OCI-LY7 (cell line): ENCODE measurements around the gene CST2. TPM values are rescaled to one million over a fixed set of nuclear protein-coding genes. Genes with fewer than 3 reads are reported as not detected.

Experiments used
- BruUV-seq: library from RNA; stranded (reverse); fragments of 400-500 nt; replicated peaks from 2 replicates; lab custom pipeline; 2021; lab: Mats Ljungman, UMichigan
- CTCF ChIA-PET: fragments of 300-600 bp; sonication (Branson Sonifier 250); formaldehyde crosslinking; loops from one replicate; lab custom pipeline; 2022; ENCODE audit warnings: antibody characterized with exemption; ENCODE audit not compliant: unreplicated experiment; lab: Charles Lee
- POLR2A ChIA-PET: fragments of 300-600 bp; sonication (Branson Sonifier 250); formaldehyde crosslinking; loops from one replicate; lab custom pipeline; 2022; ENCODE audit warnings: antibody characterized with exemption; lab: Charles Lee
- DNase-seq: peaks from one replicate; pipeline ENCODE4 v3.0.0-alpha.2; 2015; ENCODE audit warnings: low spot score
- H2AFZ ChIP-seq: fragments of 200-600 bp; sonication (generic), shearing (Covaris generic); 2 replicates; pipeline ENCODE4 v1.6.1; 2014; ENCODE audit warnings: mild to moderate bottlenecking, antibody characterized with exemption, low read length, moderate library complexity
- H3K27ac ChIP-seq: fragments of 200-600 bp; sonication (generic); 2 replicates; pipeline ENCODE4 v1.5.1; 2014; ENCODE audit warnings: mixed run types, low read depth, mild to moderate bottlenecking, moderate library complexity, low read length, inconsistent platforms; ENCODE audit not compliant: poor library complexity, severe bottlenecking
- H3K36me3 ChIP-seq: fragments of 200-600 bp; sonication (generic); 2 replicates; pipeline ENCODE4 v1.6.1; 2014; ENCODE audit warnings: mild to moderate bottlenecking, antibody characterized with exemption, low read length, moderate library complexity, mixed read lengths; ENCODE audit not compliant: insufficient read depth
- H3K4me1 ChIP-seq: fragments of 200-600 bp; sonication (generic); 2 replicates; pipeline ENCODE4 v1.5.1; 2014; ENCODE audit warnings: mild to moderate bottlenecking, low read length; ENCODE audit not compliant: insufficient read depth, poor library complexity, severe bottlenecking
- H3K4me2 ChIP-seq: fragments of 200-600 bp; sonication (generic); 2 replicates; pipeline ENCODE4 v1.6.1; 2014; ENCODE audit warnings: mild to moderate bottlenecking, low read length
- H3K4me3 ChIP-seq: fragments of 200-600 bp; sonication (generic); 2 replicates; pipeline ENCODE4 v1.5.1; 2014; ENCODE audit warnings: mild to moderate bottlenecking, low read depth, low read length; ENCODE audit not compliant: poor library complexity, severe bottlenecking
- H3K79me2 ChIP-seq: fragments of 200-600 bp; sonication (generic); 2 replicates; pipeline ENCODE4 v1.6.1; 2016; ENCODE audit warnings: low read depth, mild to moderate bottlenecking, low read length, moderate library complexity, mixed read lengths; ENCODE audit not compliant: insufficient read depth
- H3K9me2 ChIP-seq: fragments of 200-600 bp; sonication (generic); 2 replicates; pipeline ENCODE4 v1.6.1; 2016; ENCODE audit warnings: mild to moderate bottlenecking, low read length, mixed read lengths; ENCODE audit not compliant: insufficient read depth
- H3K9me3 ChIP-seq: fragments of 200-600 bp; sonication (generic); 2 replicates; pipeline ENCODE4 v1.6.1; 2014; ENCODE audit warnings: mild to moderate bottlenecking, mixed run types, low read length, mixed read lengths
- H4K20me1 ChIP-seq: fragments of 200-600 bp; sonication (generic); 2 replicates; pipeline ENCODE4 v1.6.1; 2014; ENCODE audit warnings: mild to moderate bottlenecking, antibody characterized with exemption, low read length, moderate library complexity, mixed read lengths; ENCODE audit not compliant: insufficient read depth
- CTCF ChIP-seq: fragments of 200-600 bp; sonication (generic); conservative IDR thresholded peaks from 2 replicates; pipeline ENCODE4 v1.5.1; 2014; ENCODE audit warnings: mild to moderate bottlenecking, antibody characterized with exemption, low read length, moderate library complexity, mixed read lengths
- EZH2phosphoT487 ChIP-seq: fragments of 200-600 bp; sonication (generic); IDR thresholded peaks from 2 replicates; pipeline ENCODE4 v1.6.1; 2018; ENCODE audit warnings: low read depth, borderline replicate concordance, mild to moderate bottlenecking, mixed run types, antibody characterized with exemption, low read length, moderate library complexity, mixed read lengths
- intact Hi-C: fragments of 100-400 bp; cut with micrococcal nuclease; formaldehyde crosslinking; loops from one replicate; pipeline ENCODE4 v1.10.0; 2022; ENCODE audit not compliant: unreplicated experiment
- total RNA-seq, 2 experiments: library from RNA; depleted of rRNA in 1 of 2; stranded (reverse); fragments of >200 nt in 1 of 2; shearing (Covaris generic) in 1 of 2; gene quantifications; 2 replicates each; pipeline ENCODE4 v1.2.3, GENCODE V29; 2014 to 2022

Gene CST2
- total RNA-seq, 2 experiments from 2014 or later = not detected

GRCh38 chr20:23776067-23776771 lies 50.3 kb downstream of the CST2 start:
- ChIA-PET CTCF (no interaction called here), POLR2A (no interaction called here)
- Histone ChIP-seq H3K27ac (no peak overlapping the region), H3K36me3 (no peaks in the 10 kb centered on the region), H3K79me2 (no peaks in the 10 kb centered on the region), H3K4me3 (no peak overlapping the region), H3K4me2 (no peak overlapping the region), H3K9me3 (no peaks in the 10 kb centered on the region), H3K9me2 (no peaks in the 10 kb centered on the region), H4K20me1 (no peaks in the 10 kb centered on the region), H3K4me1 (no peaks in the 10 kb centered on the region), H2AFZ (no peak overlapping the region)
- intact Hi-C loops = no loop called here
- TF ChIP-seq CTCF (no peak), EZH2phosphoT487 (no peak)
- DNase-seq = no peak
- BruUV-seq = no TSS peak

GRCh38 chr20:23774081-23774480 lies 52.4 kb downstream of the CST2 start:
- POLR2A ChIA-PET = no interaction called here
- intact Hi-C loops = no loop called here
- no peak for TF ChIP-seq CTCF
- TF ChIP-seq EZH2phosphoT487 = no peak
- no peaks in the 10 kb centered on the region for H3K9me3 ChIP-seq
- no peaks in the 10 kb centered on the region for H3K36me3 ChIP-seq
- BruUV-seq = no TSS peak
- H4K20me1 ChIP-seq = no peaks in the 10 kb centered on the region
- no peak for DNase-seq
- H3K4me3 ChIP-seq = no peak overlapping the region
- H3K4me2 ChIP-seq = no peak overlapping the region
- no peak overlapping the region for H2AFZ ChIP-seq
- no peak overlapping the region for H3K27ac ChIP-seq
- H3K79me2 ChIP-seq = no peaks in the 10 kb centered on the region
- H3K9me2 ChIP-seq = no peaks in the 10 kb centered on the region
- CTCF ChIA-PET = no interaction called here
- H3K4me1 ChIP-seq = no peaks in the 10 kb centered on the region

Other genes with a start within 250 kb of the CST2 start
- gene CST9, start 220.8 kb downstream of the CST2 start, total RNA-seq (2014; rRNA removed; shearing (Covaris generic)) = not detected in 2 replicates
- gene CST9, start 220.8 kb downstream of the CST2 start, total RNA-seq (2022) = not detected in 2 replicates
- gene CST3, start 188.8 kb downstream of the CST2 start, total RNA-seq (2014; rRNA removed; shearing (Covaris generic)) = not detected in 2 replicates
- gene CST3, start 188.8 kb downstream of the CST2 start, total RNA-seq (2022) = not detected in 2 replicates
- not detected in 2 replicates for gene CST4, start 137.7 kb downstream of the CST2 start, total RNA-seq (2014; rRNA removed; shearing (Covaris generic))
- gene CST4, start 137.7 kb downstream of the CST2 start, total RNA-seq (2022) = not detected in 2 replicates
- gene CST1, start 75.8 kb downstream of the CST2 start, total RNA-seq (2014; rRNA removed; shearing (Covaris generic)) = not detected in 2 replicates
- not detected in 2 replicates for gene CST1, start 75.8 kb downstream of the CST2 start, total RNA-seq (2022)
- not detected in 2 replicates for gene CST5, start 53.0 kb upstream of the CST2 start, total RNA-seq (2014; rRNA removed; shearing (Covaris generic))
- gene CST5, start 53.0 kb upstream of the CST2 start, total RNA-seq (2022) = not detected in 2 replicates
- not detected in 2 replicates for gene GGTLC1, start 162.1 kb upstream of the CST2 start, total RNA-seq (2014; rRNA removed; shearing (Covaris generic))
- gene GGTLC1, start 162.1 kb upstream of the CST2 start, total RNA-seq (2022) = not detected in 2 replicates